ENCODE measurements around the gene ANLN.
"Not testable (repeated sequence)": the region's sequence is repeated elsewhere in the genome, so short reads cannot be mapped to it uniquely, and the experiment has no call there.

GRCh38 chr7:36483853-36484252 lies 94.2 kb downstream of the ANLN start:
- not testable (repeated sequence) for TF ChIP-seq CTCF, POLR2A (IDR thresholded peaks at IDR 0.05)

Measured in Peyer's patch (tissue), 4 donors.